CD4-positive, alpha-beta memory T cell (primary cell): ENCODE results near the gene ACRV1. TPM values are rescaled to one million over a fixed set of nuclear protein-coding genes. Genes with fewer than 3 reads are reported as not detected.
"Not testable (repeated sequence)": the region's sequence is repeated elsewhere in the genome, so short reads cannot be mapped to it uniquely, and the experiment has no call there.

Experiments
- CTCF ChIA-PET: fragments of 350-600 bp; sonication (Branson Sonifier 250); formaldehyde crosslinking; loops from one replicate; lab custom pipeline; 2021; ENCODE audit warnings: inconsistent platforms; ENCODE audit not compliant: partially characterized antibody; lab: Charles Lee
- POLR2A ChIA-PET: fragments of 350-600 bp; sonication (Branson Sonifier 250); formaldehyde crosslinking; loops from one replicate; lab custom pipeline; 2021; ENCODE audit not compliant: partially characterized antibody; lab: Charles Lee
- DNase-seq, 5 donors: peaks; one replicate each; pipeline versions ENCODE4 v3.0.0 to v3.0.0-alpha.2; 2020 to 2022; ENCODE audit warnings: mixed read lengths in 1 of 5
- H3K27ac ChIP-seq: one replicate; pipeline ENCODE4 v1.7.0; 2013; ENCODE audit warnings: low read depth, low read length
- H3K27me3 ChIP-seq: 2 replicates; pipeline ENCODE4 v1.7.0; 2013; ENCODE audit warnings: mild to moderate bottlenecking, low read length, moderate library complexity; ENCODE audit not compliant: insufficient read depth
- H3K36me3 ChIP-seq: 2 replicates; pipeline ENCODE4 v1.7.0; 2013; ENCODE audit warnings: mild to moderate bottlenecking, low read length, moderate library complexity; ENCODE audit not compliant: insufficient read depth
- H3K4me1 ChIP-seq: 2 replicates; pipeline ENCODE4 v1.7.0; 2013; ENCODE audit warnings: mild to moderate bottlenecking, low read length, moderate library complexity; ENCODE audit not compliant: insufficient read depth
- H3K4me3 ChIP-seq, 2 donors: one replicate each; pipeline ENCODE4 v1.7.0; 2013; ENCODE audit warnings: low read length in 2 of 2, mild to moderate bottlenecking in 1 of 2
- H3K9me3 ChIP-seq, 2 donors: one replicate each; pipeline ENCODE4 v1.7.0; 2013; ENCODE audit warnings: low read length in 2 of 2, control low read depth in 1 of 2; ENCODE audit not compliant: control insufficient read depth in 1 of 2
- H3K27ac Mint-ChIP-seq, 7 donors: one replicate each; pipeline ENCODE4 v1.8.0; 2020 to 2021; ENCODE audit warnings: mixed read lengths in 7 of 7, mild to moderate bottlenecking in 6 of 7, inconsistent platforms in 3 of 7, moderate library complexity in 3 of 7
- H3K27me3 Mint-ChIP-seq, 2 donors: one replicate each; pipeline ENCODE4 v1.8.0; 2020 to 2021; ENCODE audit warnings: mixed read lengths in 2 of 2
- H3K36me3 Mint-ChIP-seq, 2 donors: one replicate each; pipeline ENCODE4 v1.8.0; 2020 to 2021; ENCODE audit warnings: mixed read lengths in 2 of 2, inconsistent platforms in 1 of 2, mild to moderate bottlenecking in 1 of 2
- H3K4me1 Mint-ChIP-seq, 4 donors: one replicate each; pipeline ENCODE4 v1.8.0; 2020 to 2021; ENCODE audit warnings: mixed read lengths in 4 of 4, mild to moderate bottlenecking in 1 of 4
- H3K4me3 Mint-ChIP-seq, 8 donors: one replicate each; pipeline ENCODE4 v1.8.0; 2020 to 2021; ENCODE audit warnings: mixed read lengths in 8 of 8, mild to moderate bottlenecking in 7 of 8, moderate library complexity in 6 of 8, inconsistent platforms in 3 of 8
- H3K9me3 Mint-ChIP-seq, 8 donors: one replicate each; pipeline ENCODE4 v1.8.0; 2020 to 2021; ENCODE audit warnings: mixed read lengths in 8 of 8, mild to moderate bottlenecking in 5 of 8, inconsistent platforms in 3 of 8, moderate library complexity in 1 of 8
- intact Hi-C: fragments of 100-400 bp; cut with micrococcal nuclease; formaldehyde crosslinking; loops from one replicate; pipeline ENCODE4 v1.15.1; 2023
- polyA plus RNA-seq, 2 donors: library from polyadenylated mRNA; unstranded; fragments of 300-500 nt; fragmentation: Illumina TruSeq; gene quantifications; one replicate each; pipeline ENCODE4 v1.2.3, GENCODE V29; 2021
- total RNA-seq, 2 experiments: library from RNA; stranded (reverse); gene quantifications; one replicate each; pipeline ENCODE4 v1.2.3, GENCODE V29; 2021

The ACRV1 gene
- total RNA-seq = not detected
- not detected for polyA plus RNA-seq

- Histone ChIP-seq H3K4me3 (no peak within 1 kb of the TSS), H3K36me3 (no peaks in the 10 kb centered on the region), H3K4me1 (no peaks in the 10 kb centered on the region), H3K9me3 (no peaks in the 10 kb centered on the region), H3K27me3 (no peaks in the 10 kb centered on the region), H3K27ac (no peak within 1 kb of the TSS)
- Mint-ChIP-seq H3K27ac (peak within 1 kb of the TSS in 1 of 7 donors; percentile 44), H3K36me3 (no peaks in the 10 kb centered on the region), H3K4me3 (no peak within 1 kb of the TSS), H3K4me1 (no peaks in the 10 kb centered on the region), H3K9me3 (no peaks in the 10 kb centered on the region), H3K27me3 (no peaks in the 10 kb centered on the region)
- ChIA-PET POLR2A (no interaction called here), CTCF (interaction anchor here (1.3 kb wide), 1 partner anchor 113 kb away, joined by 3 read pairs; no protein-coding TSS in a partner anchor)
- intact Hi-C loops = no loop called here
- DNase-seq = no peak
Measured at GRCh38 chr11:125680747-125681146, at the start of gene ACRV1. TSS of gene ACRV1 (minus strand) at chr11:125680847. CDS start at chr11:125680780, 67 bp downstream.

GRCh38 chr11:125728969-125729368, 48.3 kb upstream of the ACRV1 start:
- ChIA-PET CTCF (no interaction called here), POLR2A (no interaction called here)
- no peak overlapping the region for H3K4me3 ChIP-seq
- Mint-ChIP-seq H3K9me3 (peaks cover 0 to 3% (median 0%) of the 10 kb centered on the region in 8 donors), H3K36me3 (no peaks in the 10 kb centered on the region), H3K27me3 (peaks cover 10 to 12% of the 10 kb centered on the region in 2 donors), H3K27ac (no peak overlapping the region), H3K4me3 (no peak overlapping the region), H3K4me1 (no peaks in the 10 kb centered on the region)
- H3K9me3 ChIP-seq = no peaks in the 10 kb centered on the region
- no peak overlapping the region for H3K27ac ChIP-seq
- H3K4me1 ChIP-seq = no peaks in the 10 kb centered on the region
- no peak for DNase-seq
- no peaks in the 10 kb centered on the region for H3K36me3 ChIP-seq
- intact Hi-C loops = no loop called here
- H3K27me3 ChIP-seq = peaks cover 4% of the 10 kb centered on the region

GRCh38 chr11:125724125-125724524, 43.5 kb upstream of the ACRV1 start:
- Histone ChIP-seq H3K4me3 (no peak overlapping the region), H3K36me3 (no peaks in the 10 kb centered on the region), H3K9me3 (no peaks in the 10 kb centered on the region), H3K27me3 (no peaks in the 10 kb centered on the region), H3K4me1 (no peaks in the 10 kb centered on the region), H3K27ac (no peak overlapping the region)
- no peak overlapping the region for H3K4me3 Mint-ChIP-seq
- intact Hi-C loops = no loop called here
- H3K4me1 Mint-ChIP-seq = no peaks in the 10 kb centered on the region
- peaks cover 15 to 20% of the 10 kb centered on the region in 2 donors for H3K27me3 Mint-ChIP-seq
- no peaks in the 10 kb centered on the region for H3K9me3 Mint-ChIP-seq
- CTCF ChIA-PET = interaction anchor here (1.7 kb wide), 1 partner anchor 9 kb away, joined by 4 read pairs; no protein-coding TSS in a partner anchor
- POLR2A ChIA-PET = no interaction called here
- peak in 2 of 5 donors; percentile 5 to 9 for DNase-seq
- no peak overlapping the region for H3K27ac Mint-ChIP-seq
- H3K36me3 Mint-ChIP-seq = no peaks in the 10 kb centered on the region

GRCh38 chr11:125720781-125721180, 40.1 kb upstream of the ACRV1 start:
- Mint-ChIP-seq H3K4me3 (no peak overlapping the region), H3K27ac (no peak overlapping the region), H3K4me1 (no peaks in the 10 kb centered on the region), H3K36me3 (no peaks in the 10 kb centered on the region), H3K27me3 (peaks cover 13 to 14% of the 10 kb centered on the region in 2 donors), H3K9me3 (peaks cover 0 to 5% (median 1%) of the 10 kb centered on the region in 8 donors)
- intact Hi-C loops = no loop called here
- POLR2A ChIA-PET = no interaction called here
- no peaks in the 10 kb centered on the region for H3K4me1 ChIP-seq
- H3K9me3 ChIP-seq = no peaks in the 10 kb centered on the region
- no peak overlapping the region for H3K4me3 ChIP-seq
- H3K36me3 ChIP-seq = no peaks in the 10 kb centered on the region
- H3K27me3 ChIP-seq = no peaks in the 10 kb centered on the region
- no peak overlapping the region for H3K27ac ChIP-seq
- CTCF ChIA-PET = interaction anchor here (1.1 kb wide), 1 partner anchor 167 kb away, joined by 3 read pairs; the partner anchor contains the start of gene HYLS1
- DNase-seq = no peak

GRCh38 chr11:125704686-125705085, 24.0 kb upstream of the ACRV1 start:
- H3K27ac ChIP-seq, DNase-seq, H3K9me3 Mint-ChIP-seq, POLR2A ChIA-PET, H3K27me3 ChIP-seq, H3K4me3 ChIP-seq, intact Hi-C loops, H3K9me3 ChIP-seq, CTCF ChIA-PET, H3K4me1 ChIP-seq, H3K36me3 ChIP-seq, H3K36me3 Mint-ChIP-seq, H3K4me1 Mint-ChIP-seq, H3K27ac Mint-ChIP-seq, H3K4me3 Mint-ChIP-seq: not testable (repeated sequence)
- peaks cover 10 to 18% of the 10 kb centered on the region in 2 donors for H3K27me3 Mint-ChIP-seq

- Mint-ChIP-seq H3K9me3 (no peaks in the 10 kb centered on the region), H3K4me1 (no peaks in the 10 kb centered on the region), H3K27me3 (peaks cover 15 to 26% of the 10 kb centered on the region in 2 donors), H3K4me3 (no peak overlapping the region), H3K36me3 (no peaks in the 10 kb centered on the region), H3K27ac (no peak overlapping the region)
- Histone ChIP-seq H3K27ac (no peak overlapping the region), H3K27me3 (no peaks in the 10 kb centered on the region), H3K9me3 (no peaks in the 10 kb centered on the region), H3K4me1 (no peaks in the 10 kb centered on the region), H3K36me3 (no peaks in the 10 kb centered on the region), H3K4me3 (no peak overlapping the region)
- POLR2A ChIA-PET = no interaction called here
- intact Hi-C loops = no loop called here
- CTCF ChIA-PET = interaction anchor here (0.9 to 1.7 kb wide), 2 partner anchors 18 to 20 kb away, joined by 3 read pairs; no protein-coding TSS in a partner anchor
- DNase-seq = no peak
Measured at GRCh38 chr11:125701858-125702621, 21.4 kb upstream of the ACRV1 start.

GRCh38 chr11:125701018-125701610, 20.5 kb upstream of the ACRV1 start:
- Mint-ChIP-seq H3K4me1 (no peaks in the 10 kb centered on the region), H3K36me3 (no peaks in the 10 kb centered on the region), H3K27ac (no peak overlapping the region), H3K27me3 (peaks cover 12 to 25% of the 10 kb centered on the region in 2 donors), H3K9me3 (no peaks in the 10 kb centered on the region), H3K4me3 (no peak overlapping the region)
- intact Hi-C loops = no loop called here
- H3K9me3 ChIP-seq = no peaks in the 10 kb centered on the region
- ChIA-PET CTCF (interaction anchor here (0.9 to 1.7 kb wide), 2 partner anchors 17 to 19 kb away, joined by 3 read pairs; no protein-coding TSS in a partner anchor), POLR2A (no interaction called here)
- H3K27me3 ChIP-seq = no peaks in the 10 kb centered on the region
- no peaks in the 10 kb centered on the region for H3K36me3 ChIP-seq
- no peak overlapping the region for H3K27ac ChIP-seq
- H3K4me1 ChIP-seq = no peaks in the 10 kb centered on the region
- no peak overlapping the region for H3K4me3 ChIP-seq
- DNase-seq = no peak
